GM23248 (cell line): ENCODE results near the gene SLC5A10.

ENCODE experiments used
- EZH2 ChIP-seq: fragments of 200-600 bp; sonication (generic); IDR thresholded peaks from 2 replicates; pipeline ENCODE4 v1.6.1; 2018; ENCODE audit warnings: antibody characterized with exemption, mild to moderate bottlenecking; ENCODE audit not compliant: insufficient read depth, poor library complexity, severe bottlenecking
- EZH2phosphoT487 ChIP-seq: fragments of 200-600 bp; sonication (generic); IDR thresholded peaks from 2 replicates; pipeline ENCODE4 v1.6.1; 2018; ENCODE audit warnings: antibody characterized with exemption, moderate library complexity, mild to moderate bottlenecking, low read depth; ENCODE audit not compliant: insufficient read depth

DNA sequence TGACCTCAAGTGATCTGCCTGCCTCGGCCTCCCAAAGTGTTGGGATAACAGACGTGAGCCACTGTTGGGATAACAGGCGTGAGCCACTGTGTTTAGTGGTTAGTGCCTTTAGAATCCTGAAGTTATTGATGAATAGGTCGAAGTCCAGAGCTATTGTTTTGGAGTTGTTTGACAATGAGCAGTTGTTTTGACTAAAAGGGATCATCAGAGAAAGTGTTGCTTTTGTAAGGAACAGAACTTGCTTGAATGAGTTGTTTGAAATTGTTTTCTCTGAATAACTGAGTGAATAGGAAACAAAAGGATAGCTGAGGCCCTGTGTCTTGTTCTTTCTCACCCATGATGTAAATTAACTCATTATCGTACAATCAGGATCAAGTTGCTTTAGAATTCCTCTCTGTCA, 47.5 kb upstream of the SLC5A10 start:
- no peak for TF ChIP-seq EZH2phosphoT487
- TF ChIP-seq EZH2 = no peak
